NCI-H1417 treated with DMSO at 0.1 percent for 48 hours (cell line): ENCODE data around the gene PFDN2.
"Not testable (repeated sequence)": the region's sequence is repeated elsewhere in the genome, so short reads cannot be mapped to it uniquely, and the experiment has no call there.

ENCODE experiments used
- DNase-seq: peaks from one replicate; lab custom pipeline; 2025; lab: John Stamatoyannopoulos, UW

The PFDN2 gene

DNA sequence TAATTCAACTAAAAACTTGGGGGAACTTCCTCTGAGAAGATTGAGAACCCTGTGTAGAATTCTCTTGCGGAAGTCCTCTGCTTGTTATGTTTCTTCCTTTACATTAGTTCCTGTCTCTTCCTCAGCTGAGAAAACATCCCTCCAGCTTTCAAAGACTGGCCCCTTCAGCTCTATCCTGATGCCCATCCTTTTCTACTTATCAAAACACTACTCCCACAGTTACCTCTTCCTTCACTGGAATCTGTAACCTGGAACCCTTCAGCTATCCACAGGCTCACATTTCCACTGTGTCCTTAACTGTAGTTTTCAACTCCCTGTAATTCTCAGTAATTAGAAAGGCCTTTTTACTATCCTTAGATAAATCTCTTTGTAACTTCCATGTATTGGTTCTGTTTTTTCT lies 20.6 kb upstream of the PFDN2 start:
- no peak for DNase-seq

DNA sequence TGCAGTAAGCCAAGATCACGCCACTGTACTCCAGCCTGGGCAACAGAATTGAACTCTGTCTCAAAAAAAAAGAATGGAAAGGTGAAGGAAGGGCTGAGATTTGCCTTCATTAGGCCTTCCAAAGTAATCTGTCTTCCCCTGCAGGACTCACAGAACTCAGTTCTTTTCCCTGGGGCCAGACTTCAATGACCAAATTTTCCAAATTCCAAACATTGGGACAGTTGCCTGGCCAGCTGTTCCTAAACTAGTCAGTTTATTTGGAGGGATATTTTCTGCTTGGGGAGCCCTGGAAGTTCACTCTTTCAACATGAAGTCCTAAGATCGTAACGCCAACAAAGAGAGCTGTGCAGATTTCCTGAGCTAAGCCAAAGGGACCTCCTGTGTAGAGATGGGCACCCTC lies 20.0 kb upstream of the PFDN2 start:
- DNase-seq = no peak

DNA sequence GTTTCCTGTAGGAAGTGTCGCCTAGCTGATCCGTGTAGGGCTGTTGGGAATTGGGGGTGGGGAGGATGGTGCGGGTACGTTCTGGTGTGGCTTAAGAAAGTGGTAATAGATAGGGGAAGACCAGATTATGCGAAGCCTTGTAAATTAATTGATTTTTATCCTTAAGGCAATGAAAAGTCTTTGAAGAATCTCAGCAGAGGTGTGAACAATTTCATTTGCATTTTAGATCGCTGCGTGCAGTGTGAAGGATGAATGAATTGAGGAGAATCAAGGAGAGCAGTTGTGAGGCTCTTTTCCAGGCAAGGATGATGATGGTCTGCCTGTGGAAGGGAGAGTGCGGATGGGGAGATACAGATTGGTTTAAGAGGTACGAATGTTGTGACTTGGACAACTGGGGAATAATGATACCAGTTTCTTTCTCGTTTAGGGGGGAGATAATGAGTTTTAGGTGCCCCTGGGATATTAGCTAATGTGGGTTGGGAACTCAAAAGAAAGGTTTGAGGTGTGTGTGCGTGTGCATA lies 15.4 kb upstream of the PFDN2 start:
- no peak for DNase-seq

DNA sequence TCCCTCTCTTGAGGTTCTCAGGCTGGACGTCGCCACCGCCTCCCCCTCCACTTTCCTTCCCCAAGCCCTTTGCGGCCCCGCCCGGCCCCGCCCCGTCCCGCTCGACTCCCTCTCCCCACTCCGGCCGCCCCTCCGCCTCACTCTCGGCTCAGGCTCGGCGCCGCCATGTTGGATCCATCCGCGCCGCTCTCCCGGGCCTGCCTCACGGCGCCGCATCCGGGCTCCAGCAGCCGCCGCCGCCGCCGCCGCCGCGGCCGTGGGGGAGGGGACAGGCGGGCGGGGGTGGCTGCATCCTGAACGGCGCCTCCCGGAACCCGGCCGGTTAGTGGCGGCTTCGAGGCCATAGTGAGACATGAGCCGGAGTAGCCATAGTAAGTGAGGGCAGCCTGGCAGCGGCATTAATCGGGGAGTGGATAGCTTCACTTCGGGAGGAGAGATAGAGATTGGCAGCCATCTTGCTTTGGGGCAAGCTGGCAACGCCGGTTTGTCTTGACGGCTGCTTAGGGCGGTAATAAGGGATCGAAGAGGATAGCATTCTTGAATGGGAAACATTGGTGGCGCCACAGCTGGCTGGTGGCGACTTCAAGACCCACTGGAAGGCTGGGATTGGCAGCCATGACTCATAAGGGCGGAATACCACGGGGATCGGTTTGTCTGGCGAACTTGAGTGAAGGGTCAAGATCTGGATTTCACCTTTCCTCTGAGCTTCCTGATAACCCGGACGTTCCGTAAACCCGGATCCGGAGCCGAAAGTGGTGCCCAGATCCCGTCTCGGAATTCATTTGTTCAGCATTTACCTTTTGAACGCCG lies 14.8 kb upstream of the PFDN2 start, which contains the start of gene DEDD:
Gene DEDD (minus strand): TSS at position 258 of the 810 bp plus-strand sequence. CDS start 8,205 bp downstream, outside the sequence.
- peak; percentile 88 for DNase-seq

DNA sequence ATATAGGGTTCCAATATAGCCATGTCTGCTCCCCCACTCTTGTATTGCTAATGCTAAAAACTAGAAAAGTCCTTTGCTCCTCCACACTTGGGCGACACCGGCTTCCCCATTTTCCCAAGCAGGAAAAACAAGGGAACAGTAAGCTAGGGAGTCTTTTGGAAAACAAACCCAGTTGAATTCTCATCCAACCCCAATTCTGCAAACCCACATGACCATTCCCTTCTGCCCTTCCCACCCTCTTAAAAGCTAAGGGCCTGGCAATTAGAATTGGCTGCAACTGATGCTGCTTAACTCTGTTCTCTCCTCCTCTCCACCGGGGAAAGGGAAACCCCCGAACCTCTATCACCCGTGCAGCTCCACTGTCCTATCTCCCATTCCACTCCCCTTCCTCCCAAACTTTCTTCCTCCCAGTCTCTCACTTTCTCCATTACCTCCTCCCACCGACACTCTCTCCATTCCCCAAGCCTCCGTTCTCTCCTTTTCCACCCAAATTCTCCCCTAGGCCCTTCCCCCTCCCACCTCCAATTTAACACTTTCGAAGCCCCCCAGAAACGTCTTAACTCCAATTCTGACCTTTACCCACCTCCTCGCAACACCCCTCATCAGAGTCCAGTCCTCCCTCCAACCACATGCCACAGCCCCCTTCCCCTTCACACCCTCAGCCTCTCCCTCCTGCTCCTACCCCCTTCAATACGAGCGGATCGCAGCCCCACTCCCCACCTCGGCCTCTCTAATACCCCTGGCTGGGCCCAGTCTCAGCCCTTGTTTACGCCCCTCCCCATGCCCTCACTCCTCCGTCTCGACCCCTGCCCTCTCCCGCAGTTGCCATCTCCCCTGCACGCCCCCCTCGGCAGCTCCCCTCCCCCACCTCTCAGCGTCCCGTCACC lies 13.9 kb upstream of the PFDN2 start:
- no peak for DNase-seq

DNA sequence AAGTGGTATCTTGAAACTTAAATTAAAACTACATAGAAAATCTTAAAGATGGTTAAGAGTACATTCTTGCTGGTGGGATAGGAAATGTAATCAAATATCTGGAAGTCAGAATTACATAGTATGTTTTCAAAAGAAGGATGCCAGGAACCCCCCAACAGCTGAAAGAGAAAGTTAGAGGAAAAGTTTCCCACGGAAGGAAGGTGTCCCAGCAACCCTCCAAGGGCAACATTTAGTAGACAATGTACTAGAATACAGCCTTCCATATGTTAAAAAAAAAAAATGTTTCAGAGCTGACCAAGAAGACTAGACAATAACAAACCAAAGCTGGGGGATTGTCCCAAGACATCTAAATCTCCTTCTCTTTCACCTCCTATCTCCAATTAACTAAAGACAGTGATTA lies 12.4 kb upstream of the PFDN2 start:
- DNase-seq = no peak

DNA sequence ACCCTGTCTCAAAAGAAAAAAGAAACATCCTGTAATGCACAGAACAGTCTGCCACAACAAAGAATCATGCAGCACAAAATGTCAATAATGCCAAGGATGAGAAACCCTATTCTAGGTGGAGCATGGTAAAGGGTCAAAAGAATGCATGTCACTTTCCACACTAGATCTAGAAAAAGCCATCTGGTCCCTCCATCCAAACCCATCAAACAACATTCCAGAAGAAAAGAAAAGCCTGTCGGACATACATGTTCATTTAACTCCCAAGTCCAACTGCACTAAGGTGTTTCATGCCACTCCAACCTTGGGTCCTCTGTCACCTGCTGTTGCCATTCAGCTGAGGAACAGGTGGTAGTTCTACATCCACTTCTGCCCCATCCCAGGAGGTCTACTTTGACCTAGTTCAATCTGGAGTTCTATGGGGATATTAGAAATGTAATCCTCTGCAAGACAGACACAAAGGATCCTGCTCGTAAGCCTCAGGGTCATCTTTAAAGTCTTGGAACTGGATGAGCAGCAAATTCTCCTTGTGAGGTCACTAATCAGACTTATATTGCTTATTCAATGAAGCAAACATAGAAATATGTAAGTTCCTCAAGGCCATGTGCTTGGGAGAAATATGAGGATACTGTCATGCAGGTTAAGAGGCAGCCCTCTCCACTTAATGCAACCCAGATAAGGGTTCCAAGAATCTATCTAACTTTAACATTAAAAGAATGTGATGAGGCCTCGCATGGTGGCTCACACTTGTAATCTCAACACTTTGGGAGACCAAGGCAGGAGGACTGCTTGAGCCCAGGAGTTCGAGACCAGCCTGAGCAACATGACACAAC lies 11.0 kb upstream of the PFDN2 start:
- DNase-seq = no peak

DNA sequence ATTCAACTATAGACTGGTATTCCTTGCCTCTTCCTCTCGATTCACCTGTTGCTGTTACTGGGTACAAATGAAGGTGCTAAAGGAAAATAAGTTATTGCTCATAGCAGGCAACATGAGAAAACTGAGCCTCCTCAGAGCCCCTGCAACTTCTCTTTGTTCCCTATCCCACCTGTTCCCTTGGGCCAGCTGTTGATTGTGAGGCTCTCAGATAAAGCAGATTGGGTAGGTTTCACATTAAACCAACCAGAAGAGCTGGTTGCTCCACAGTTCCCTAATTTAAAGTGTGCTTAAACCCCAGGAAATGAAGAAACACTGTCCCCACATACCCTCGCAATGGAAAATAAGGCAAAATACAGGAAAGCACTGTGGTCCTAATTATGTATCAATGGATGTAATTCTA lies 9.8 kb upstream of the PFDN2 start:
- DNase-seq = no peak

DNA sequence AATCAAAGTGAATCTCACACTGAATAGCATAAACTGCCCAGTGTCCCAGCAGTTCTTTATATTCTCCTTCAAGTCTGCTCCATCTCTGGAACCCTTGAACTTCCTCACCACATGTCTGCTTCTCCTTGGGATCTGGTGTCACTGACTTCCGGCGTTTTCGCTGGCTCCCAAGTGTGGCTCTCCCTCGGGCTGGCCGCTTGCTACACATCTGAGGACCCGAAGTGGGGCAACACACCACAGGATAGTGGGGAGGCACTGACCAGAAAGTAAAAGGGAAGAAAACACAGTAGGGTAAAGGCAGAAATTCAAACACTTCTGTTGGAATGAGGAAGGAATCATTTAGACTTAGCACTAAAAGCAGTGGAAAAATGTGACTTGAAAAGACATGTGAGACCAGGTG lies 5.1 kb upstream of the PFDN2 start:
- DNase-seq = no peak

DNA sequence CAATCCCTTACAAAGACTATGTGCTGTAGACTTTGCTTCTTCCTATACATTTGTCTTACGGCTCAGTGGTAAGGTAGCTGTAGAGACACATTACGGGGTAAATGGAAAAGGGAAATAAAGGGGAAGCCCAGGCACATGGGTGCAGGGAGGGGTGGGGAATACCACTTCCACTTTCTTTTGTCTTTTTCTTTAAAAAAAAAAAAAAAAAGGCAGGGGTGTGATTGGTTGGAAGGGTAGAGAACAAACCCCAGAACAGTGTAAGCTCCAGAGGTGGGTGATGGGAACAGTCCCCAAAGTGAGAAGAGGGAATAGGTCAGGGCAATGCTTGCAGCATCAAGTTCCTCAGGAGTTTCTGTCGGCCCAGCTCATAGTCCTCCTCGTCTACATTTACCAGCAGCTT lies 4.0 kb upstream of the PFDN2 start:
- no peak for DNase-seq

DNA sequence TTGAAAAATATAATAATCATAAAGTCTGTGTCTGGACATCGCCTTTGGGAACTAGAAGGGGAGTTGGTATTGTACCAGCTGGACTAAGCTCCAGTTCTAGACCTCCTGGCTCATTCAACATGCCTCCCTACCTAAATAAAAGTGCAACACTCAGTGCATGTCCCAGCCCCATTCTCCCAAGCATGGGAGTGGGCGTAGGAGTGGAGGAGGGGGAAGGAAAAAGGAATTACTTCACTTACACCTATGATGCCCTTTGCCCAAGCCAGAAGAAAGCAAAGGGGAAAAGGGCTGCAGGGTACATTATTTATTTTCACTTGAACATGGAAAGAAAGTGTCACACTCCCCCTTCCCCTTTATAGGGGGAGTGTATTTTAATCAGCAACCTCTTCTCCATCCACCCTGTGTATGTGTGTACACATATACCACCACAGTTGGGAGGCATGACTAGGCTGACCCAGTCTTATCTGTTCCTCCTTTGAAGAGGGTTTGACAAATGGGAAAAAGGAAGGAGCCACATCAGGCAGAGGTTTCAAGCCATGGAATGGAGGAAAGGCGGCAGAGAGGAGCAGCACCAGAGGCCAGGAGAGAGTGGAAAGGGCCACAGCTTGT lies 3.3 kb upstream of the PFDN2 start:
- DNase-seq = no peak

DNA sequence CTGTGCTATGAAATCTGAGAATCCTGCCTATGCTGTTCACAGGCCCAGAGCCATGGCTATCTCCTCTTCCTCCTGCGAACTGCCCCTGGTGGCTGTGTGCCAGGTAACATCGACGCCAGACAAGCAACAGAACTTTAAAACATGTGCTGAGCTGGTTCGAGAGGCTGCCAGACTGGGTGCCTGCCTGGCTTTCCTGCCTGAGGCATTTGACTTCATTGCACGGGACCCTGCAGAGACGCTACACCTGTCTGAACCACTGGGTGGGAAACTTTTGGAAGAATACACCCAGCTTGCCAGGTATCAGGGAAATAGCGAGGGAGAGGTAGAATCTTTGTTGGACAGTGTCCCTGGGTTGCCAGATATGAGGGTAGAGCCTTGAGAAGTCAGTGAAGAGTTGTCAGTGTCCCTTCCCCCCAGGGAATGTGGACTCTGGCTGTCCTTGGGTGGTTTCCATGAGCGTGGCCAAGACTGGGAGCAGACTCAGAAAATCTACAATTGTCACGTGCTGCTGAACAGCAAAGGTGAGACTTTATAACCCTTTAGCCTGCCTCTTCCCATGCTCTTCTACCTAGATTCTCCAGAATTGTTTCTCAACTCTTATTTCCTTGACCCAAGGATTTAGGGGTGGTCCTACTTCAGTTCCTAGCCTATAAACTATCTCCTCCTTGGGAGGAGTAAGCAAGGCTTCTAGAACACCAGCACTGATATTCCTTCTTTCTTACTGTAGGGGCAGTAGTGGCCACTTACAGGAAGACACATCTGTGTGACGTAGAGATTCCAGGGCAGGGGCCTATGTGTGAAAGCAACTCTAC lies 1.5 kb upstream of the PFDN2 start:
- no peak for DNase-seq

DNA sequence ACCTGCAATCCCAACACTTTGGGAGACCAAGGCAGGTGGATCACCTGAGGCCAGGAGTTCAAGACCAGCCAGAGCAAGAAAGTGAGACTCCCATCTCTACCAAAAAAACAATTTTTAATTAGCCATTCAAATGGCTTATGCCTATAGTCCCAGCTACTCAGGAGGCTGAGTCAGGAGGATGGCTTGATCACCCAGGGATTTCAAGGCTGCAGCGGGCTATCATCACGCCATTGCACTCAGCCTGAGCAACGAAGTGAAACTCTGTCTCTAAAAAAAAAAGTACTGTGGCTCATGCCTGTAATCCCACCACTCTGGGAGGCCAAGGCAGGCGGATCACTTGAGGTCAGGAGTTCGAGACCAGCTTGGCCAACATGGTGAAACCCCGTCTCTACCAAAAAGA lies 1.9 kb downstream of the PFDN2 start:
- DNase-seq = not testable (repeated sequence)

DNA sequence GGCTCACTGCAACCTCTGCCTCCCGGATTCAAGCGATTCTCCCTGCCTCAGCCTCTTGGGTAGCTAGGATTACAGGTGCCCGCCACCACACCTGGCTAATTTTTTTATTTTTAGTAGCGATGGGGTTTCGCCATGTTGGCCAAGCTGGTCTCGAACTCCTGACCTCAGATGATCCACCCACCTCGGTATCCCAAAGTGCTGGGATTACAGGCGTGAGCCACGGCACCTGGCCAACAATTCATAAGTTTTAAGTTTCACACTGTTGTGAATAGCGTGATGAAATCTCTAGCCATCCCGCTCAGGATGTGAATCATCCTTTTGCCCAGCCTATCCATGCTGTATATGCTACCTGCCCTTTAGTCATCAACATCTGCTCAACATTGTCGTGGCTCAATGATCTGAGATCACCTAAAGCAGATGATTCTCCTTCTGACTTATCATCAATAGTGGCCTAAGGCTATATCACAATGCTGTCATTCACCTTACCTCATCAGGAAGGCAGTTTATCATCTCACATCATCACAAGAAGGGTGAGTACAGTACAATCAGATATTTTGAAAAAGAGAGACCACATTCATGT lies 2.6 kb downstream of the PFDN2 start:
- DNase-seq = no peak

DNA sequence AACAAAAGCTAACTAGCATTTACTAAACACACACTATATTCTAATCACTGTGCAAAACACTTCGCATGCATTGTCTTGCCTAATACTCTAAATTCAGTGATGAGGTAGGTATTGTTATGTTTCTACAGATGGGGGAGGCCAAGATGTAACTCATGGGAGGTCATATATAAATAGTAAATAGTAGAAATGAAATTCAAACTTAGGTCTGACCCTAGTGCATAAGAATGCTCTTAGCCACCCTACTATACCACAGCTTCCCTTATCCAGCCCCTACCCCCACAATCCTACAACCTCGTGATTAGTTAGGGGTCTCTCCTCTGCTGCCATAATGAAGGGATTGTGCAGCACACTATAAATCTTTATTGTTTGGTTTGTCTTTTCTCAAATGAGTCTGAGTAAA lies 3.3 kb downstream of the PFDN2 start:
- DNase-seq = no peak

DNA sequence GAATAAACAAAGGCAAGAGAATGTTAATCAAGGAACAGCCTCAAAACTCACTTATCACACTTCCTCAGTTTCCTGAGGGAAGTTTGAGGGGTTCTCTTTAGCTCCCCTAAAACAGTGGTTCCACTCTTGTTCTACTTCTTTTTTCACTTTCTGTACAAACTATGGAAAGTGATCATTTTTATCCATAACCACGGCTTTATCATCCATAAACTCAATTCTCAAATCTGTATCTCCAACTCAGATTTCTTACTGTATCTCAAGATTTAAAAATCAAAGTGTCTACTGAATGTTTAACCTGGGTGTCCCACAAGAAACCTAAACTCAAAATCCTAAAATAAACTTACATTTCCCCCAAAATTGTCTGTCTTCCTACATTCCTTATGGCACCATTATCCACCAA lies 3.9 kb downstream of the PFDN2 start:
- no peak for DNase-seq

DNA sequence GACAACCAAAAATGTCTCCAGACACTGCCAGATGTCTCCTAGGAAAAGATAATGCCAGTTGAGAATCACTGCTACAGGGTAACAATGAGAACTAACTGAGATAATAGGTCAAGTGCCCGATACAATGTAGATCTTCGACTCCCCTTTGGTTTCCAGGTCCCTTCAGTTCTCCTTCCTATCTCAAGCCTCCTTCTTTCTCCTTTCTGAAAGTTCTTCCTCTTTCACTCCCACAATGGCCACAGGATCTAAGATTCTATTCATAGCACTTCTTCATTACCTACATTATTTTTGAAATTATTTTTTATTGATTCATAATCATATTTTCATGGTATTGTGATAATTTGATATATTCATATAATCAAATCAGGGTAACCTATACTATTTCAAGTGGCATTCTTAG lies 6.3 kb downstream of the PFDN2 start:
- no peak for DNase-seq

DNA sequence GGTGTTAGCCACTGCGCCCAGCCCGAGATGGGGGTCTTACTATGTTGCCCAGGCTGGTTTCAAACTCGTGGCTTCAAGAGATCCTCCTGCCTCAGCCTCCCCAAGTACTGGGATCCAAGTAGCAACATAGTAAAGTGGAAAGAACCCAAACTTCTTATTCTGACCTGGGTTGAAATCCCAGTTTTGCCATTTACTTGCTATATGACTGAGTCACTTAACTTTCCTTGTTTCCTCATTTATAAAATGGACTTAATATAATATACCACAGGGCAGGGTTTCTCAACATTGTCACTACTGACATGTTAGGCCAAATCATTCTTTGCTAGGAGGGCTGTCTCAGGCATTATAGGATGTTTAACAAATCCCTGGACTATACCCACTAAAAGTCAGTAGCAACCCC lies 6.7 kb downstream of the PFDN2 start:
- no peak for DNase-seq

DNA sequence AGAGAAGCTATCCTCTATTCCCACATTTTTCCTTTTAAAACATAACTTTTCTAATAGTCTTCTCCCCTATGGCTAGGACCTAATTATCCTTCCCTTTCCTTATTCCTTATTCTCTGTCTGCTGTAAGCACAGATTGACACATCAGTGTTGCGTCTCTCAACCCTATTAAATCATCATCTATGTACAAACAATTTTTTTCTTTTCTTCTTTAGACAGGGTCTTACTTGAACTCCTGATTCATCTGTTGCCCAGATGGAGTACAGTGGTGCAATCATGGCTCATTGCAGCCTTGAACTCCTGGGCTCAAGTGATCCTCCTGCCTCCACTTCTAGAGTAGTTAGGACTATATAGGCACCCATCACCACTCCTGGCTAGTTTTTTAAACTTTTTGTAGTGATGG lies 11.4 kb downstream of the PFDN2 start:
- DNase-seq = no peak

DNA sequence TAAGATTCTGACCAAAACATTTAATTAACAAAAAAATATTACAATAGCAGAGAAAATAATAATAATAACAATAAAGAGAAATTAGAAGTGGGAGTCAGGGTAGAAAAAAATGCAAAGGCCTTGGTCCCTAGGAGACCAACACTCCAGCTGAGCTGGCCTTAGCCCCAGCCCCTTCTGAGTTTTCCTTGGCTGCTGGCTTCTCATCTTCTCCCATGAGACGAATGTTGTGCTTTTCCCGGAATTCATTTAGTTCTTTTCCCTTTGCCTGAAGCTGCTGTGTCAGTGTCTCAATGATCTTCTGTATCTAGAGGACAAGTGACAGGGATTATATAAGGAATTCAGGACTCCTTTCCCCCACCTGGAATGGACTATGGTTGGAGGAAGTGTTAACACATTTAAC lies 17.3 kb downstream of the PFDN2 start:
- DNase-seq = no peak
